ENCODE measurements around the gene HOXC11.

HOXC11 gene

GRCh38 chr12:54009171-54010052, 36.5 kb downstream of the HOXC11 start:
- Histone ChIP-seq H3K27ac (ENCODE audit: low read length) (no peak overlapping the region), H3K27me3 (ENCODE audit: control insufficient read depth, insufficient read depth, low read length) (peaks cover 100% of the 10 kb centered on the region), H3K4me3 (ENCODE audit: low read length) (no peak overlapping the region), H3K9me3 (ENCODE audit: control insufficient read depth, low read depth, low read length) (no peaks in the 10 kb centered on the region), H3K9ac (ENCODE audit: low read length) (no peak overlapping the region), H3K36me3 (ENCODE audit: control insufficient read depth, low read depth, low read length) (no peaks in the 10 kb centered on the region), H3K4me1 (ENCODE audit: control insufficient read depth, low read depth, low read length) (peaks cover 4% of the 10 kb centered on the region)

GRCh38 chr12:54010053-54010971, 37.4 kb downstream of the HOXC11 start:
- no peak overlapping the region for H3K9ac ChIP-seq (ENCODE audit: low read length)
- H3K4me3 ChIP-seq (ENCODE audit: low read length), result no peak overlapping the region
- peaks cover 4% of the 10 kb centered on the region for H3K4me1 ChIP-seq (ENCODE audit: control insufficient read depth, low read depth, low read length)
- H3K36me3 ChIP-seq (ENCODE audit: control insufficient read depth, low read depth, low read length), result no peaks in the 10 kb centered on the region
- H3K9me3 ChIP-seq (ENCODE audit: control insufficient read depth, low read depth, low read length), result no peaks in the 10 kb centered on the region
- peaks cover 100% of the 10 kb centered on the region for H3K27me3 ChIP-seq (ENCODE audit: control insufficient read depth, insufficient read depth, low read length)
- no peak overlapping the region for H3K27ac ChIP-seq (ENCODE audit: low read length)

GRCh38 chr12:54010972-54011664, 38.2 kb downstream of the HOXC11 start:
- H3K9me3 ChIP-seq (ENCODE audit: control insufficient read depth, low read depth, low read length), result no peaks in the 10 kb centered on the region
- peaks cover 100% of the 10 kb centered on the region for H3K27me3 ChIP-seq (ENCODE audit: control insufficient read depth, insufficient read depth, low read length)
- no peak overlapping the region for H3K4me3 ChIP-seq (ENCODE audit: low read length)
- H3K4me1 ChIP-seq (ENCODE audit: control insufficient read depth, low read depth, low read length), result peaks cover 4% of the 10 kb centered on the region
- H3K36me3 ChIP-seq (ENCODE audit: control insufficient read depth, low read depth, low read length), result no peaks in the 10 kb centered on the region
- no peak overlapping the region for H3K27ac ChIP-seq (ENCODE audit: low read length)
- no peak overlapping the region for H3K9ac ChIP-seq (ENCODE audit: low read length)

- no peaks in the 10 kb centered on the region for H3K36me3 ChIP-seq (ENCODE audit: control insufficient read depth, low read depth, low read length)
- no peaks in the 10 kb centered on the region for H3K9me3 ChIP-seq (ENCODE audit: control insufficient read depth, low read depth, low read length)
- peaks cover 100% of the 10 kb centered on the region for H3K27me3 ChIP-seq (ENCODE audit: control insufficient read depth, insufficient read depth, low read length)
- peaks cover 4% of the 10 kb centered on the region for H3K4me1 ChIP-seq (ENCODE audit: control insufficient read depth, low read depth, low read length)
- no peak overlapping the region for H3K4me3 ChIP-seq (ENCODE audit: low read length)
- H3K27ac ChIP-seq (ENCODE audit: low read length), result no peak overlapping the region
- no peak overlapping the region for H3K9ac ChIP-seq (ENCODE audit: low read length)
Measured at GRCh38 chr12:54011665-54012532, 39.0 kb downstream of the HOXC11 start.

GRCh38 chr12:54012631-54013409, 39.9 kb downstream of the HOXC11 start:
- H3K4me3 ChIP-seq (ENCODE audit: low read length), result no peak overlapping the region
- peaks cover 7% of the 10 kb centered on the region for H3K4me1 ChIP-seq (ENCODE audit: control insufficient read depth, low read depth, low read length)
- no peaks in the 10 kb centered on the region for H3K9me3 ChIP-seq (ENCODE audit: control insufficient read depth, low read depth, low read length)
- H3K27ac ChIP-seq (ENCODE audit: low read length), result no peak overlapping the region
- H3K36me3 ChIP-seq (ENCODE audit: control insufficient read depth, low read depth, low read length), result no peaks in the 10 kb centered on the region
- H3K27me3 ChIP-seq (ENCODE audit: control insufficient read depth, insufficient read depth, low read length), result peaks cover 100% of the 10 kb centered on the region
- no peak overlapping the region for H3K9ac ChIP-seq (ENCODE audit: low read length)

- Histone ChIP-seq H3K27ac (ENCODE audit: low read length) (no peak overlapping the region), H3K4me1 (ENCODE audit: control insufficient read depth, low read depth, low read length) (peaks cover 4% of the 10 kb centered on the region)
Measured at GRCh38 chr12:54014377-54015017, 41.6 kb downstream of the HOXC11 start.

GRCh38 chr12:54015018-54015931, 42.3 kb downstream of the HOXC11 start:
- Histone ChIP-seq H3K4me1 (ENCODE audit: control insufficient read depth, low read depth, low read length) (peaks cover 4% of the 10 kb centered on the region), H3K9ac (ENCODE audit: low read length) (no peak overlapping the region), H3K27me3 (ENCODE audit: control insufficient read depth, insufficient read depth, low read length) (peaks cover 100% of the 10 kb centered on the region)

More at GRCh38 chr12:54014377-54015017, 41.6 kb downstream of the HOXC11 start:
- Histone ChIP-seq H3K9ac (ENCODE audit: low read length) (no peak overlapping the region), H3K36me3 (ENCODE audit: control insufficient read depth, low read depth, low read length) (no peaks in the 10 kb centered on the region), H3K9me3 (ENCODE audit: control insufficient read depth, low read depth, low read length) (no peaks in the 10 kb centered on the region), H3K27me3 (ENCODE audit: control insufficient read depth, insufficient read depth, low read length) (peaks cover 100% of the 10 kb centered on the region), H3K4me3 (ENCODE audit: low read length) (no peak overlapping the region)

GRCh38 chr12:54016051-54016450, 43.1 kb downstream of the HOXC11 start:
- Histone ChIP-seq H3K4me1 (ENCODE audit: control insufficient read depth, low read depth, low read length) (peaks cover 4% of the 10 kb centered on the region), H3K9ac (ENCODE audit: low read length) (no peak overlapping the region), H3K4me3 (ENCODE audit: low read length) (no peak overlapping the region), H3K9me3 (ENCODE audit: control insufficient read depth, low read depth, low read length) (no peaks in the 10 kb centered on the region), H3K27ac (ENCODE audit: low read length) (no peak overlapping the region), H3K36me3 (ENCODE audit: control insufficient read depth, low read depth, low read length) (no peaks in the 10 kb centered on the region), H3K27me3 (ENCODE audit: control insufficient read depth, insufficient read depth, low read length) (peaks cover 100% of the 10 kb centered on the region)

More at GRCh38 chr12:54015018-54015931, 42.3 kb downstream of the HOXC11 start:
- H3K9me3 ChIP-seq (ENCODE audit: control insufficient read depth, low read depth, low read length), result no peaks in the 10 kb centered on the region
- H3K27ac ChIP-seq (ENCODE audit: low read length), result no peak overlapping the region
- H3K4me3 ChIP-seq (ENCODE audit: low read length), result no peak overlapping the region
- no peaks in the 10 kb centered on the region for H3K36me3 ChIP-seq (ENCODE audit: control insufficient read depth, low read depth, low read length)

GRCh38 chr12:54016478-54016964, 43.6 kb downstream of the HOXC11 start:
- Histone ChIP-seq H3K4me1 (ENCODE audit: control insufficient read depth, low read depth, low read length) (peaks cover 4% of the 10 kb centered on the region), H3K27ac (ENCODE audit: low read length) (no peak overlapping the region), H3K9ac (ENCODE audit: low read length) (no peak overlapping the region), H3K4me3 (ENCODE audit: low read length) (no peak overlapping the region), H3K36me3 (ENCODE audit: control insufficient read depth, low read depth, low read length) (no peaks in the 10 kb centered on the region), H3K27me3 (ENCODE audit: control insufficient read depth, insufficient read depth, low read length) (peaks cover 100% of the 10 kb centered on the region), H3K9me3 (ENCODE audit: control insufficient read depth, low read depth, low read length) (no peaks in the 10 kb centered on the region)

Measured in iPS-18a (cell line).